HepG2 (cell line): Measurements from ENCODE around the gene BICRAL. TPM values are rescaled to one million over a fixed set of nuclear protein-coding genes. Genes with fewer than 3 reads are reported as not detected.

ENCODE experiments used
- FOXP1 ChIP-seq, 2 experiments: fragments of 450-650 bp in 1 of 2; IDR thresholded peaks; 2 replicates each; pipeline ENCODE4 v1.6.1; 2017 to 2018; ENCODE audit warnings: antibody characterized with exemption in 1 of 2
- SALL1 ChIP-seq: sonication (generic); formaldehyde crosslinking; IDR thresholded peaks from 2 replicates; pipeline ENCODE4 v1.8.0; 2022; ENCODE audit warnings: mild to moderate bottlenecking, missing genetic modification reagents
- SKI ChIP-seq: fragments of 450-650 bp; IDR thresholded peaks from one replicate; pipeline ENCODE4 v1.6.1; 2018; ENCODE audit warnings: mild to moderate bottlenecking; ENCODE audit not compliant: partially characterized antibody
- SNAPC2 ChIP-seq: sonication (generic); formaldehyde crosslinking; IDR thresholded peaks from 2 replicates; pipeline ENCODE4 v1.8.1; 2022; ENCODE audit warnings: mild to moderate bottlenecking, missing genetic modification reagents
- polyA plus RNA-seq, 8 experiments: library from polyadenylated mRNA; depleted of rRNA in 3 of 8; stranded (reverse) in 7 of 8; unstranded in 1 of 8; fragments of >200 nt; fragmentation: Illumina TruSeq in 4 of 8; extraction: Trizol in 4 of 8; gene quantifications; 2 replicates each; pipeline versions ENCODE4 v1.2.1 to v1.2.3, GENCODE V29; 2011 to 2016; ENCODE audit warnings: low read depth in 4 of 8, missing spikeins in 1 of 8, mixed read lengths in 1 of 8; ENCODE audit not compliant: insufficient read depth in 1 of 8
- total RNA-seq, 5 experiments: library from RNA; depleted of rRNA; stranded (reverse); fragments of >200 nt; fragmentation: Illumina TruSeq; extraction: Trizol; gene quantifications; 2 replicates each; pipeline ENCODE4 v1.2.3, GENCODE V29; 2016; ENCODE audit warnings: low read depth in 1 of 5
- TF ChIP-seq, protein P1 (sequence below): sonication (generic); formaldehyde crosslinking; IDR thresholded peaks from 2 replicates; pipeline ENCODE4 v1.5.1; 2020; ENCODE audit warnings: mild to moderate bottlenecking, missing genetic modification reagents, borderline replicate concordance
- TF ChIP-seq, protein P2 (sequence below): sonication (generic); formaldehyde crosslinking; IDR thresholded peaks from 2 replicates; pipeline ENCODE4 v1.4.0; 2020; ENCODE audit warnings: missing genetic modification reagents
- TF ChIP-seq, protein P3 (sequence below): sonication (generic); formaldehyde crosslinking; IDR thresholded peaks from 2 replicates; pipeline ENCODE4 v1.5.0; 2020; ENCODE audit warnings: mild to moderate bottlenecking, missing genetic modification reagents
- TF ChIP-seq, protein P4 (sequence below): IDR thresholded peaks from 2 replicates; pipeline ENCODE4 v1.6.1; 2016
- TF ChIP-seq, protein P5 (sequence below): sonication (generic); formaldehyde crosslinking; IDR thresholded peaks from 2 replicates; pipeline ENCODE4 v1.4.0; 2020; ENCODE audit warnings: missing genetic modification reagents, low read depth, mild to moderate bottlenecking, borderline replicate concordance
- TF ChIP-seq, protein P6 (sequence below): sonication (generic); formaldehyde crosslinking; IDR thresholded peaks from 2 replicates; pipeline ENCODE4 v1.8.1; 2023; ENCODE audit warnings: mild to moderate bottlenecking, inconsistent platforms, moderate library complexity, missing genetic modification reagents, borderline replicate concordance

The BICRAL gene
- total and polyA plus RNA-seq, 2 of the 13 experiments (the other 11 are each of a cell fraction or from before 2014, with no cell fraction given) = 5.0 to 13.5 TPM

DNA sequence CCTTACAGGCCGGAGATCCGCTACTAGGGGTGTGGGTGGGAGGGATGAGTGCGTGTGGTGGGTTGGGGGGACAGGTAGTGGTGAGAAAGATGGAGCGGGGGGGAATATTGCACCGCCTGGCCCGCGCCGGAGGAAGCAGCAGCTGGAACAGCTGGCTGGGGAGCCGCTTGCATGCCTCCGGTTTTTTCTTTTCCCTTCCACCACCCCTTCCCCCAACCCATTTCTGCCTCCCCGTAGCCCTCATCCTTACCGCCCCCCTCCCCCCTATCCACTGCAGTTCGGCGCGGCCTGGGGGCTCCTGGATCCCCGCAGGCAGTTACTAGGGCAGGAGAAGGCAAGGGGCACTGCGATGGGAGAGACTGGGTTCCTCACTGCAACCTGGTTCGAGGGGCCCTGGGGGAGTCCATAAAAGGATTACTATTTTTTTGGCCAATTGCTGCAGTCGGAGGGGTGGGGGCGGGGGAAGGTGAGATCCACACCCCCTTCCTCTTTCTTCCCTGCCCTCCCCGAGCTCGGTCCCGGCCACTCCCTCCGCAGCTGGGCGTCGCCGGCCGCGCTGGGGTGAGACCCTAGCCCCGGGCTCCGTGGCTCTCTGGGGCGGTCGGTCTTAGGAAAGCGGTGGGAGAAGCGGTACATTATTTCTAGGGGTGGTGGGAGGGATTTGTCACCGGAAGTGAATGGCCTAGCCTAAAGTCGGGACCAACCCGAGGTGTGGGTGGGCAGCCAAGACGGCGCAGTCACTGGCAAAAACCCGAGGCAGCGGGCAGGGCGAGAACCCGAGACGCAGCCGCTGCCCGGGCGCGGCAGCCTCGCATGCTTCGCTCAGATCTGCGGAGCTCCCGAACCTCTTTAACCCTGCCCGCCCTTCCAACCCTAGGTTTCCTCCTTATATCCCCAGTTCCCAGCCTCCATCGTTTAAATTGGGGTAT lies 35.1 kb upstream of the BICRAL start (continued):
- TF ChIP-seq, protein P1, sequence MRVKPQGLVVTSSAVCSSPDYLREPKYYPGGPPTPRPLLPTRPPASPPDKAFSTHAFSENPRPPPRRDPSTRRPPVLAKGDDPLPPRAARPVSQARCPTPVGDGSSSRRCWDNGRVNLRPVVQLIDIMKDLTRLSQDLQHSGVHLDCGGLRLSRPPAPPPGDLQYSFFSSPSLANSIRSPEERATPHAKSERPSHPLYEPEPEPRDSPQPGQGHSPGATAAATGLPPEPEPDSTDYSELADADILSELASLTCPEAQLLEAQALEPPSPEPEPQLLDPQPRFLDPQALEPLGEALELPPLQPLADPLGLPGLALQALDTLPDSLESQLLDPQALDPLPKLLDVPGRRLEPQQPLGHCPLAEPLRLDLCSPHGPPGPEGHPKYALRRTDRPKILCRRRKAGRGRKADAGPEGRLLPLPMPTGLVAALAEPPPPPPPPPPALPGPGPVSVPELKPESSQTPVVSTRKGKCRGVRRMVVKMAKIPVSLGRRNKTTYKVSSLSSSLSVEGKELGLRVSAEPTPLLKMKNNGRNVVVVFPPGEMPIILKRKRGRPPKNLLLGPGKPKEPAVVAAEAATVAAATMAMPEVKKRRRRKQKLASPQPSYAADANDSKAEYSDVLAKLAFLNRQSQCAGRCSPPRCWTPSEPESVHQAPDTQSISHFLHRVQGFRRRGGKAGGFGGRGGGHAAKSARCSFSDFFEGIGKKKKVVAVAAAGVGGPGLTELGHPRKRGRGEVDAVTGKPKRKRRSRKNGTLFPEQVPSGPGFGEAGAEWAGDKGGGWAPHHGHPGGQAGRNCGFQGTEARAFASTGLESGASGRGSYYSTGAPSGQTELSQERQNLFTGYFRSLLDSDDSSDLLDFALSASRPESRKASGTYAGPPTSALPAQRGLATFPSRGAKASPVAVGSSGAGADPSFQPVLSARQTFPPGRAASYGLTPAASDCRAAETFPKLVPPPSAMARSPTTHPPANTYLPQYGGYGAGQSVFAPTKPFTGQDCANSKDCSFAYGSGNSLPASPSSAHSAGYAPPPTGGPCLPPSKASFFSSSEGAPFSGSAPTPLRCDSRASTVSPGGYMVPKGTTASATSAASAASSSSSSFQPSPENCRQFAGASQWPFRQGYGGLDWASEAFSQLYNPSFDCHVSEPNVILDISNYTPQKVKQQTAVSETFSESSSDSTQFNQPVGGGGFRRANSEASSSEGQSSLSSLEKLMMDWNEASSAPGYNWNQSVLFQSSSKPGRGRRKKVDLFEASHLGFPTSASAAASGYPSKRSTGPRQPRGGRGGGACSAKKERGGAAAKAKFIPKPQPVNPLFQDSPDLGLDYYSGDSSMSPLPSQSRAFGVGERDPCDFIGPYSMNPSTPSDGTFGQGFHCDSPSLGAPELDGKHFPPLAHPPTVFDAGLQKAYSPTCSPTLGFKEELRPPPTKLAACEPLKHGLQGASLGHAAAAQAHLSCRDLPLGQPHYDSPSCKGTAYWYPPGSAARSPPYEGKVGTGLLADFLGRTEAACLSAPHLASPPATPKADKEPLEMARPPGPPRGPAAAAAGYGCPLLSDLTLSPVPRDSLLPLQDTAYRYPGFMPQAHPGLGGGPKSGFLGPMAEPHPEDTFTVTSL = no peak
- TF ChIP-seq SNAPC2 (CRISPR knock-in tag) (0 out of 2 replicates have a peak, but pooled peaks have one; percentile 63), SALL1 (CRISPR knock-in tag) (peak; percentile 83), FOXP1 (IDR thresholded peaks at IDR 0.05) (no peak), FOXP1 (CRISPR knock-in tag; IDR thresholded peaks at IDR 0.05) (no peak), SKI (no peak)
- TF ChIP-seq, protein P2, sequence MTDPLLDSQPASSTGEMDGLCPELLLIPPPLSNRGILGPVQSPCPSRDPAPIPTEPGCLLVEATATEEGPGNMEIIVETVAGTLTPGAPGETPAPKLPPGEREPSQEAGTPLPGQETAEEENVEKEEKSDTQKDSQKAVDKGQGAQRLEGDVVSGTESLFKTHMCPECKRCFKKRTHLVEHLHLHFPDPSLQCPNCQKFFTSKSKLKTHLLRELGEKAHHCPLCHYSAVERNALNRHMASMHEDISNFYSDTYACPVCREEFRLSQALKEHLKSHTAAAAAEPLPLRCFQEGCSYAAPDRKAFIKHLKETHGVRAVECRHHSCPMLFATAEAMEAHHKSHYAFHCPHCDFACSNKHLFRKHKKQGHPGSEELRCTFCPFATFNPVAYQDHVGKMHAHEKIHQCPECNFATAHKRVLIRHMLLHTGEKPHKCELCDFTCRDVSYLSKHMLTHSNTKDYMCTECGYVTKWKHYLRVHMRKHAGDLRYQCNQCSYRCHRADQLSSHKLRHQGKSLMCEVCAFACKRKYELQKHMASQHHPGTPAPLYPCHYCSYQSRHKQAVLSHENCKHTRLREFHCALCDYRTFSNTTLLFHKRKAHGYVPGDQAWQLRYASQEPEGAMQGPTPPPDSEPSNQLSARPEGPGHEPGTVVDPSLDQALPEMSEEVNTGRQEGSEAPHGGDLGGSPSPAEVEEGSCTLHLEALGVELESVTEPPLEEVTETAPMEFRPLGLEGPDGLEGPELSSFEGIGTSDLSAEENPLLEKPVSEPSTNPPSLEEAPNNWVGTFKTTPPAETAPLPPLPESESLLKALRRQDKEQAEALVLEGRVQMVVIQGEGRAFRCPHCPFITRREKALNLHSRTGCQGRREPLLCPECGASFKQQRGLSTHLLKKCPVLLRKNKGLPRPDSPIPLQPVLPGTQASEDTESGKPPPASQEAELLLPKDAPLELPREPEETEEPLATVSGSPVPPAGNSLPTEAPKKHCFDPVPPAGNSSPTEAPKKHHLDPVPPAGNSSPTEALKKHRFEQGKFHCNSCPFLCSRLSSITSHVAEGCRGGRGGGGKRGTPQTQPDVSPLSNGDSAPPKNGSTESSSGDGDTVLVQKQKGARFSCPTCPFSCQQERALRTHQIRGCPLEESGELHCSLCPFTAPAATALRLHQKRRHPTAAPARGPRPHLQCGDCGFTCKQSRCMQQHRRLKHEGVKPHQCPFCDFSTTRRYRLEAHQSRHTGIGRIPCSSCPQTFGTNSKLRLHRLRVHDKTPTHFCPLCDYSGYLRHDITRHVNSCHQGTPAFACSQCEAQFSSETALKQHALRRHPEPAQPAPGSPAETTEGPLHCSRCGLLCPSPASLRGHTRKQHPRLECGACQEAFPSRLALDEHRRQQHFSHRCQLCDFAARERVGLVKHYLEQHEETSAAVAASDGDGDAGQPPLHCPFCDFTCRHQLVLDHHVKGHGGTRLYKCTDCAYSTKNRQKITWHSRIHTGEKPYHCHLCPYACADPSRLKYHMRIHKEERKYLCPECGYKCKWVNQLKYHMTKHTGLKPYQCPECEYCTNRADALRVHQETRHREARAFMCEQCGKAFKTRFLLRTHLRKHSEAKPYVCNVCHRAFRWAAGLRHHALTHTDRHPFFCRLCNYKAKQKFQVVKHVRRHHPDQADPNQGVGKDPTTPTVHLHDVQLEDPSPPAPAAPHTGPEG (CRISPR knock-in tag) = peak; percentile 43; the same call in 1 of the 2 replicates
- TF ChIP-seq, protein P3, sequence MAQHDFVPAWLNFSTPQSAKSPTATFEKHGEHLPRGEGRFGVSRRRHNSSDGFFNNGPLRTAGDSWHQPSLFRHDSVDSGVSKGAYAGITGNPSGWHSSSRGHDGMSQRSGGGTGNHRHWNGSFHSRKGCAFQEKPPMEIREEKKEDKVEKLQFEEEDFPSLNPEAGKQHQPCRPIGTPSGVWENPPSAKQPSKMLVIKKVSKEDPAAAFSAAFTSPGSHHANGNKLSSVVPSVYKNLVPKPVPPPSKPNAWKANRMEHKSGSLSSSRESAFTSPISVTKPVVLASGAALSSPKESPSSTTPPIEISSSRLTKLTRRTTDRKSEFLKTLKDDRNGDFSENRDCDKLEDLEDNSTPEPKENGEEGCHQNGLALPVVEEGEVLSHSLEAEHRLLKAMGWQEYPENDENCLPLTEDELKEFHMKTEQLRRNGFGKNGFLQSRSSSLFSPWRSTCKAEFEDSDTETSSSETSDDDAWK = no peak
- TF ChIP-seq, protein P4, sequence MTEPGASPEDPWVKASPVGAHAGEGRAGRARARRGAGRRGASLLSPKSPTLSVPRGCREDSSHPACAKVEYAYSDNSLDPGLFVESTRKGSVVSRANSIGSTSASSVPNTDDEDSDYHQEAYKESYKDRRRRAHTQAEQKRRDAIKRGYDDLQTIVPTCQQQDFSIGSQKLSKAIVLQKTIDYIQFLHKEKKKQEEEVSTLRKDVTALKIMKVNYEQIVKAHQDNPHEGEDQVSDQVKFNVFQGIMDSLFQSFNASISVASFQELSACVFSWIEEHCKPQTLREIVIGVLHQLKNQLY (CRISPR knock-in tag) = no peak
- TF ChIP-seq, protein P5, sequence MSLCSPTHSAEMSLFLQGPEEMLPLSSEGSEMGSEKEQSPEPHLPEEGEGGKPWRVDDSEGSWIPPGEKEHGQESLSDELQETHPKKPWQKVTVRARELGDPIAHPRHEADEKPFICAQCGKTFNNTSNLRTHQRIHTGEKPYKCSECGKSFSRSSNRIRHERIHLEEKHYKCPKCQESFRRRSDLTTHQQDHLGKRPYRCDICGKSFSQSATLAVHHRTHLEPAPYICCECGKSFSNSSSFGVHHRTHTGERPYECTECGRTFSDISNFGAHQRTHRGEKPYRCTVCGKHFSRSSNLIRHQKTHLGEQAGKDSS (CRISPR knock-in tag) = peak; percentile 76; the same call in 1 of the 2 replicates
- TF ChIP-seq, protein P6, sequence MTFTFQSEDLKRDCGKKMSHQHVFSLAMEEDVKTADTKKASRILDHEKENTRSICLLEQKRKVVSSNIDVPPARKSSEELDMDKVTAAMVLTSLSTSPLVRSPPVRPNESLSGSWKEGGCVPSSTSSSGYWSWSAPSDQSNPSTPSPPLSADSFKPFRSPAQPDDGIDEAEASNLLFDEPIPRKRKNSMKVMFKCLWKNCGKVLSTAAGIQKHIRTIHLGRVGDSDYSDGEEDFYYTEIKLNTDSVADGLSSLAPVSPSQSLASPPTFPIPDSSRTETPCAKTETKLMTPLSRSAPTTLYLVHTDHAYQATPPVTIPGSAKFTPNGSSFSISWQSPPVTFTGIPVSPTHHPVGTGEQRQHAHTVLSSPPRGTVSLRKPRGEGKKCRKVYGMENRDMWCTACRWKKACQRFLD (CRISPR knock-in tag) = no peak
